Measurements from ENCODE around the gene CACTIN. TPM values are rescaled to one million over a fixed set of nuclear protein-coding genes. Genes with fewer than 3 reads are reported as not detected.
A peak's percentile ranks its signal among the peaks of the same experiment; 100 is the strongest.
"Not testable (repeated sequence)": the region's sequence is repeated elsewhere in the genome, so short reads cannot be mapped to it uniquely, and the experiment has no call there.

Gene CACTIN
- total RNA-seq, 1 donor from 2014 or later = 40.8 TPM

DNA sequence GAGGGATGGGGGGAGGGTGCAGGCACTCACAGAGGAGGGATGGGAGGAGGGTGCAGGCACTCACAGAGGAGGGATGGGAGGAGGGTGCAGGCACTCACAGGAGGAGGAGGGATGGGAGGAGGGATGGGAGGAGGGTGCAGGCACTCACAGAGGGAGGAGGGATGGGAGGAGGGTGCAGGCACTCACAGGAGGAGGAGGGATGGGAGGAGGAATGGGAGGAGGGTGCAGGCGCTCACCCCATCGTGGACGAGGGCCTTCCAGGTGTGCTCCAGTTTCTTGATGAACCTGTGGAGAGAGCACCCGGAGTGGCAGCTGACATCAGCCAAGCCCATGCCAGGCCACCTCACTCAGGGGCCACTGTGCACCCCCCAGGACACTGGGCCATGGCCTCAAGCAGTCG lies 20.5 kb upstream of the CACTIN start:
- DNase-seq (ENCODE audit: low spot score); H3K4me1 Mint-ChIP-seq (ENCODE audit: low read depth); H3K4me3 Mint-ChIP-seq; H3K27ac Mint-ChIP-seq; H3K9me3 Mint-ChIP-seq; H3K27me3 Mint-ChIP-seq (ENCODE audit: insufficient read depth); H3K36me3 Mint-ChIP-seq (ENCODE audit: low read depth); intact Hi-C loops (cut with micrococcal nuclease): not testable (repeated sequence)

- H3K4me3 Mint-ChIP-seq = no peak overlapping the region
- no peak overlapping the region for H3K27ac Mint-ChIP-seq
- intact Hi-C loops (cut with micrococcal nuclease) = no loop called here
- no peaks in the 10 kb centered on the region for H3K9me3 Mint-ChIP-seq
- no peak for DNase-seq (ENCODE audit: low spot score)
- peaks cover 3% of the 10 kb centered on the region for H3K36me3 Mint-ChIP-seq (ENCODE audit: low read depth)
- no peaks in the 10 kb centered on the region for H3K4me1 Mint-ChIP-seq (ENCODE audit: low read depth)
- H3K27me3 Mint-ChIP-seq (ENCODE audit: insufficient read depth) = no peaks in the 10 kb centered on the region
Observed at GRCh38 chr19:3646336-3647092, 19.9 kb upstream of the CACTIN start.

- no peak overlapping the region for H3K4me3 Mint-ChIP-seq
- H3K9me3 Mint-ChIP-seq = no peaks in the 10 kb centered on the region
Observed at GRCh38 chr19:3645726-3646125, 19.1 kb upstream of the CACTIN start.

DNA sequence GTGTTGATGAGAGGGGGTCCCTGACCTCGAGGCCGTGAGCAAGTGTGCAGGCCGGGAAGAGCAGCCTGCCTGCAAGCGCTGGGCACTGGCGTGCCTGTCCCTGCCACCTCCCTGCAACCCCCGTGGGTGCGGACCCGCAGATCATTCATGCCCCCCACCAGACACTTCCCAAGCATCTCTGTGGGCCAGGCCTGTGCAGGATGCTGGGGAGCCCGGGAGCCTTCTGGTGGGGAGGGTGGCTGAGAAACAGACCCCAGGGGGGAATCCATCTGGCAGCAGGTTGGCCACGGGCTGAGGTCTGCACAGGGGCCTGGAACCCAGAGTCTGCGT lies 18.4 kb upstream of the CACTIN start:
- H3K9me3 Mint-ChIP-seq = no peaks in the 10 kb centered on the region
- intact Hi-C loops (cut with micrococcal nuclease) = no loop called here
- H3K4me3 Mint-ChIP-seq = no peak overlapping the region
- DNase-seq (ENCODE audit: low spot score) = no peak
- H3K36me3 Mint-ChIP-seq (ENCODE audit: low read depth) = no peaks in the 10 kb centered on the region
- no peak overlapping the region for H3K27ac Mint-ChIP-seq
- H3K4me1 Mint-ChIP-seq (ENCODE audit: low read depth) = no peaks in the 10 kb centered on the region
- no peaks in the 10 kb centered on the region for H3K27me3 Mint-ChIP-seq (ENCODE audit: insufficient read depth)

More at GRCh38 chr19:3645726-3646125, 19.1 kb upstream of the CACTIN start:
- no peaks in the 10 kb centered on the region for H3K4me1 Mint-ChIP-seq (ENCODE audit: low read depth)
- intact Hi-C loops (cut with micrococcal nuclease) = no loop called here
- H3K27me3 Mint-ChIP-seq (ENCODE audit: insufficient read depth) = no peaks in the 10 kb centered on the region
- no peaks in the 10 kb centered on the region for H3K36me3 Mint-ChIP-seq (ENCODE audit: low read depth)
- H3K27ac Mint-ChIP-seq = no peak overlapping the region
- no peak for DNase-seq (ENCODE audit: low spot score)

DNA sequence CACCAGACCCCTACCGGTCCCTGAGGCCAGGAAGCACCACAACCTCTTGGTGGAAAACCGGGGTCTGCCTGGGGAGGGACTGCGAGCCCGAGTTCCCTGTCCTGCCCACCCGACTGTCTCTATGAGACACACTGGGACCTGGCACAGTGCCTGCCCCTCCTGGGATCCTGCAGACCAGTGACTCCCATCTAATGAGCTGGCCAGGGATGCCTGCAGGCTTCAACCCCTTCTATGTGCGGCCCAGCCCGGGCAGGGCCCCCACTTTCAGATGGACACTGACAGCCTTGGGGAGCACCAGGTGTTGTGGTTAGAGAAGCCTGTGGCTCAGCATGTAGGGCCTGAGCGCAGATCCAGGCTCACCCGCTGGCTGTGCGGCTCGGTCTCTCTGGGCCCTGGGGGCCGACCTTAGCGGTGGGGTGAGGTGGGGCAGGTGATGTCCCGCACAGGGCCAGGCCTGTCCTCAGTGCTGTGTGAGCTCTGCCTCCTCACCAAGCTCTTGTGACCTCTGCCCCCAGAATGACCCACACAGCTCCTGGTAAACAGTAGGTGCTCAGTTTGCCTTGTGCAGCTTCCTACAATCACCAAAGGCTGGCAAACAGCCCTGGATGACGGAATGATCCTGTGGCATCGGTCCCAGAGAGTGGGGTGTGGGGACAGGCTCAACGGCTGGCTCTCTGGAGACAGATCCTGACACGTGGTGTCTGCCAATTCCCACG lies 17.9 kb upstream of the CACTIN start:
- no peaks in the 10 kb centered on the region for H3K36me3 Mint-ChIP-seq (ENCODE audit: low read depth)
- H3K27me3 Mint-ChIP-seq (ENCODE audit: insufficient read depth) = no peaks in the 10 kb centered on the region
- H3K4me3 Mint-ChIP-seq = no peak overlapping the region
- intact Hi-C loops (cut with micrococcal nuclease) = no loop called here
- no peaks in the 10 kb centered on the region for H3K9me3 Mint-ChIP-seq
- H3K27ac Mint-ChIP-seq = no peak overlapping the region
- H3K4me1 Mint-ChIP-seq (ENCODE audit: low read depth) = no peaks in the 10 kb centered on the region
- DNase-seq (ENCODE audit: low spot score) = no peak

- Mint-ChIP-seq H3K4me1 (ENCODE audit: low read depth) (no peaks in the 10 kb centered on the region), H3K27ac (no peak overlapping the region), H3K27me3 (ENCODE audit: insufficient read depth) (no peaks in the 10 kb centered on the region), H3K9me3 (no peaks in the 10 kb centered on the region), H3K4me3 (no peak overlapping the region), H3K36me3 (ENCODE audit: low read depth) (peaks cover 1% of the 10 kb centered on the region)
- intact Hi-C loops (cut with micrococcal nuclease) = no loop called here
- no peak for DNase-seq (ENCODE audit: low spot score)
Observed at GRCh38 chr19:3643674-3644313, 17.2 kb upstream of the CACTIN start.

- DNase-seq (ENCODE audit: low spot score) = peak; percentile 8
- intact Hi-C loops (cut with micrococcal nuclease) = no loop called here
- Mint-ChIP-seq H3K27ac (no peak overlapping the region), H3K9me3 (no peaks in the 10 kb centered on the region), H3K4me1 (ENCODE audit: low read depth) (no peaks in the 10 kb centered on the region), H3K4me3 (no peak overlapping the region), H3K36me3 (ENCODE audit: low read depth) (peaks cover 5% of the 10 kb centered on the region), H3K27me3 (ENCODE audit: insufficient read depth) (no peaks in the 10 kb centered on the region)
Observed at GRCh38 chr19:3642987-3643673, 16.5 kb upstream of the CACTIN start.

DNA sequence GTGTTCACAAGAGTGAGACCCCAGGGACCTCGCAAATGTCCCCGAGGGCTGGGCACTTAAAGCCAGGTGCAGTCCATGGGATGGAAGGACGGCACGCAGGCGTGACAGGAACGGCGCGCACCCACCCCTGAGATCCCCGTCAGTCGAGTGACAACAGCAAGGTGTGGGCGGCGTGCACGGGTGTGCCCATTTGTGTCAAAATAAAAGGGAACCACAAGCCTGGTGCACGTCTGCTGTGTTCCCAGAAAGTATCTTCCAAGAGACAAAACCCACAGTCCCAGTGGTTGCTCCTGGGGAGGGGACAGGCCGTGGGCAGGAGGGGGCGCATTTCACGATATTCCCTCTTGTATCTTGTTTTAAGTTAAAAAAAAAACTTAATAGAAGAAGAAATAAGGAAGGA lies 15.7 kb upstream of the CACTIN start:
- H3K4me3 Mint-ChIP-seq = no peak overlapping the region
- DNase-seq (ENCODE audit: low spot score) = no peak
- H3K9me3 Mint-ChIP-seq = no peaks in the 10 kb centered on the region

GRCh38 chr19:3641515-3642269 lies 15.1 kb upstream of the CACTIN start:
- Mint-ChIP-seq H3K9me3 (no peaks in the 10 kb centered on the region), H3K27ac (no peak overlapping the region), H3K4me1 (ENCODE audit: low read depth) (no peaks in the 10 kb centered on the region), H3K36me3 (ENCODE audit: low read depth) (peaks cover 5% of the 10 kb centered on the region), H3K27me3 (ENCODE audit: insufficient read depth) (no peaks in the 10 kb centered on the region), H3K4me3 (no peak overlapping the region)
- intact Hi-C loops (cut with micrococcal nuclease) = no loop called here
- DNase-seq (ENCODE audit: low spot score) = no peak

More for the DNA sequence above, 15.7 kb upstream of the CACTIN start:
- H3K4me1 Mint-ChIP-seq (ENCODE audit: low read depth) = no peaks in the 10 kb centered on the region
- H3K27ac Mint-ChIP-seq = no peak overlapping the region
- intact Hi-C loops (cut with micrococcal nuclease) = no loop called here
- no peaks in the 10 kb centered on the region for H3K27me3 Mint-ChIP-seq (ENCODE audit: insufficient read depth)
- H3K36me3 Mint-ChIP-seq (ENCODE audit: low read depth) = peaks cover 5% of the 10 kb centered on the region

- intact Hi-C loops (cut with micrococcal nuclease) = no loop called here
- Mint-ChIP-seq H3K4me1 (ENCODE audit: low read depth) (no peaks in the 10 kb centered on the region), H3K27me3 (ENCODE audit: insufficient read depth) (no peaks in the 10 kb centered on the region), H3K9me3 (no peaks in the 10 kb centered on the region), H3K36me3 (ENCODE audit: low read depth) (peaks cover 5% of the 10 kb centered on the region), H3K27ac (no peak overlapping the region), H3K4me3 (no peak overlapping the region)
- no peak for DNase-seq (ENCODE audit: low spot score)
Observed at GRCh38 chr19:3639479-3639878, 12.9 kb upstream of the CACTIN start.

DNA sequence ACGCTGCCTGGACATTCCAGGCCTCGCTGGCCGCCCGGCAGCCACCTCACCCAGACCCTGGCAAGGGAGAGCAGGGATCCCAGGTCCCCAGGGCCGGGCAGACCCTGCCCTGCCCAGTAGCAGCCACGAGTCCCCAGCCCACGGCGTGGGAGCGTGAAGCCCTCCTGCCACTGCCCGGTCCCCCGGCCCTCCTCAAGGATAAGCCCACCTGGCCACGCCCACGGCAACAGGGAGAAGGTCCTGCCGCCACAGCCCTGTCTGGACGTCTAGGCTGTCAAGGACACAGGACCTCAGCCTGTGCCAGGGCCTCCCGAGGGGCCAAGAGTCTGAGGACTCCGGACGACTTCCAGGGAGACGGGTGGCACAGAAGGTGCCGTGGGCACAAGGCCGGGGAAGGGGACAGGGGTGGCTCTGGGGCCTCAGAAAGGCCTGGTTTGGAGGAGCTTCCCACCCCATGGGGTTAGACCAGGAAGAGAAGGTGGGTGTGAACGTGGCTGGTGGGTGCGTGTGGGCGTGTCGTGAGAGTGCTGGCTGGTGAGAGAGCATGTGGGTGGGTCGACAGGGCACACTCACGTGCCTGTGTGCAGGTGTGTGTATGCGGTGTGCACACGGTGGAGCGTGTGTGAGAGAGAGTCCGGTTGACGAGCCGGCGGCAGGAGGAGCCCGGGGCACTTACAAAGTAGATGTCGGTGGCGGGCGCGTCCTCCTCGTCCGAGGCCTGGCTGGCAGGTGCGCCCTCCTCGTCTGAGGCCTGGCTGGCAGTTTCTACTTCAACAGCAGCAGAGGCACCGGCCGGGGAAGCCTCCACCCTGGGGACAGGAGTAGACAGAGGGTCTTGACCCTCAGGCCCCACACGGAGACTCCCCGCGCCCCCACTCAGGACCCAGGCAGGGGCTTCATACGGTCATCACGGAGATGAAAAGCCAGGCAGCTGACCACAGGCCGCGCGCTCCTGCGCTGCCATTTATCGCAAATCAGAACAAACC lies 11.9 kb upstream of the CACTIN start:
- H3K9me3 Mint-ChIP-seq = no peaks in the 10 kb centered on the region
- DNase-seq (ENCODE audit: low spot score) = no peak
- H3K27ac Mint-ChIP-seq = no peak overlapping the region
- intact Hi-C loops (cut with micrococcal nuclease) = no loop called here
- peaks cover 5% of the 10 kb centered on the region for H3K36me3 Mint-ChIP-seq (ENCODE audit: low read depth)
- no peaks in the 10 kb centered on the region for H3K27me3 Mint-ChIP-seq (ENCODE audit: insufficient read depth)
- H3K4me3 Mint-ChIP-seq = no peak overlapping the region
- H3K4me1 Mint-ChIP-seq (ENCODE audit: low read depth) = no peaks in the 10 kb centered on the region

All from activated T-helper 1 cell treated with anti-CD3 and anti-CD28 coated beads, Interleukin-12 subunit alpha, Interleukin-12 subunit beta, Interleukin-2, Interleukin-4 antibody, amounts not matched to agents 30 ng/mL and 10 ng/mL and 1 ng/mL, durations not matched to agents 14 hours and 24 hours and 36 hours (primary cell).